ENCODE data around the gene SERPINB8.

- TF ChIP-seq, protein P1, sequence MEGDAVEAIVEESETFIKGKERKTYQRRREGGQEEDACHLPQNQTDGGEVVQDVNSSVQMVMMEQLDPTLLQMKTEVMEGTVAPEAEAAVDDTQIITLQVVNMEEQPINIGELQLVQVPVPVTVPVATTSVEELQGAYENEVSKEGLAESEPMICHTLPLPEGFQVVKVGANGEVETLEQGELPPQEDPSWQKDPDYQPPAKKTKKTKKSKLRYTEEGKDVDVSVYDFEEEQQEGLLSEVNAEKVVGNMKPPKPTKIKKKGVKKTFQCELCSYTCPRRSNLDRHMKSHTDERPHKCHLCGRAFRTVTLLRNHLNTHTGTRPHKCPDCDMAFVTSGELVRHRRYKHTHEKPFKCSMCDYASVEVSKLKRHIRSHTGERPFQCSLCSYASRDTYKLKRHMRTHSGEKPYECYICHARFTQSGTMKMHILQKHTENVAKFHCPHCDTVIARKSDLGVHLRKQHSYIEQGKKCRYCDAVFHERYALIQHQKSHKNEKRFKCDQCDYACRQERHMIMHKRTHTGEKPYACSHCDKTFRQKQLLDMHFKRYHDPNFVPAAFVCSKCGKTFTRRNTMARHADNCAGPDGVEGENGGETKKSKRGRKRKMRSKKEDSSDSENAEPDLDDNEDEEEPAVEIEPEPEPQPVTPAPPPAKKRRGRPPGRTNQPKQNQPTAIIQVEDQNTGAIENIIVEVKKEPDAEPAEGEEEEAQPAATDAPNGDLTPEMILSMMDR (IDR thresholded peaks at IDR 0.05) = no peak
- TF ChIP-seq POLR2A (IDR thresholded peaks at IDR 0.05) = no peak
These were observed 5.7 kb downstream of the SERPINB8 start for GRCh38 chr18:63975628-63976027.
